ENCODE data around the gene RFX8.
"Not testable (repeated sequence)": the region's sequence is repeated elsewhere in the genome, so short reads cannot be mapped to it uniquely, and the experiment has no call there.

The RFX8 gene

DNA sequence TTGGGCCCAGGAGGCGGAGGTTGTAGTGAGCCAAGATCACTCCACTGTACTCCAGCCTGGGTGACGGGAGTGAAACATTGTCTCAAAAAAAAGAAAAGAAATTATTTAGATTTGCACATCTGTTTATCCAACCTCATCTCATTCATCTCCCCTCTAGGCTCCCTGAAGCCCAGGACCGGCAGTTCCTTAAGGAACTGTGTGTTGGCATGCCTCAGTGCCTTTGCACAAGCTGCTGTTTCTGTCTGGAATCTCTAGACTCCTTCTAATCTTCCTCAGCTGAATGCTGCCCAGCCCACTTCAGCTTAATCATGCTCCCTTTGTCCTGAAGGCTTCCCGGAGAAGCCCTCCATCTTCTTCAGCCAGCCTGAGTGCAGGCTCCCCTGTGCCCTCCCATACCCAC lies 10.9 kb upstream of the RFX8 start:
- no peak for DNase-seq

DNA sequence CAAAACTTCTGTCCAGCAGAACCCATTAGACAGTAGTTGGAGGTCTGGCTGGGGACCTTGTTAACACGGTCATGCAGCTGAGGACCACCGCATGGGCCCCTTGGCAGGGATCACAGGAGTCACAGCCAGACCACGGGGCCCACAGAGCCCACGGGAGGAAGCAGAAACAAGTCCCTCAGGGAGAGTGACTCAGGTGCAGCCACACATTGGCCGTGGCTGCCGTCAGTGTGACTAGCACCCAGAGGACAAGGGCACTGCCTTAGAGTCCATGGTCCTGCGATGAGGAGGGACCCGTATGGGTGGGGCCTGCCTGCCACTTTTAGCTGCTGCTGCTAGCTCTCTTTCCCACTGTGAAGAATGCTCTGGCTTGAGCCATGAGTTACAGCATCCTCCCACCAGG lies 5.9 kb upstream of the RFX8 start:
- no peak for DNase-seq

DNA sequence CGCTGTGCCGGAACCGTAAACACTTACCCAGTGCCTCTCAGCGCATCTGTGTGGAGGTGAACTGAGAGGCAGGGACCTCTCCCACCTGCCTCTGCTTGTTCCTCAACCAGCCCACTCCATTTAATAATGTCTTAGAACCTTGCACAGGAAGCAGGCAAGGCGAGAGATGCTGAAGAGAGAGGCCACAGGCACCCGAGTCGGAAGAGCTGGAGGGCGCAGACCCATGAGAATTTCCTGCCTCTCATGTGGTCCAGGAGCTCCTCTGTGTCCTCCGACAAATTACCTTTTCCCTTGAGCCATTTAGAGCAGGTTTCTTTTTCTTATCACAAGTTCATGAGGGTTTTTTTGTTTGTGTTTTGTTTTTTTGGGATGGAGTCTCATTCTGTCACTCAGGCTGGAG lies 4.9 kb upstream of the RFX8 start:
- DNase-seq: no peak

GRCh38 chr2:101479328-101479727 lies 4.4 kb upstream of the RFX8 start:
- DNase-seq: no peak

GRCh38 chr2:101478181-101479001 lies 3.5 kb upstream of the RFX8 start:
- no peak for DNase-seq

DNA sequence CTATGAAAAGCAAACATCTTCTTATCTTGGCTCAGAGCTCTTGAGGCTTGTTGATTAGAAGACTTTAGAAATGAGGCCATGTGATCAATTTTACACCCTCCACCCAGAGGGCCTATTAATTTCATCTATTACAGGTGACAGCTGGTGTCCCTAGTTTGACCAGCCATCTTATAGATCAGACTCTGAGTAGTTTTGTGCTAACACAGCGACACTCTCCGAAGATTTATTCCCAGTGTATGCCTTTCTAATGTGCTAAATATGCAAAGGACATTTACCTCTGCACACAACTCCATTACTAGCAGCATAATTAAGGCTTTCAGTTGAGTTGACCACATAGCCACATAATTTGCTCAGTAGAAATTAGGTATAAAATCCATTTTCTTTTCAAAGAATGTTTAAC lies 2.6 kb upstream of the RFX8 start:
- no peak for DNase-seq

GRCh38 chr2:101476605-101477208 lies 1.8 kb upstream of the RFX8 start:
- DNase-seq: no peak

DNA sequence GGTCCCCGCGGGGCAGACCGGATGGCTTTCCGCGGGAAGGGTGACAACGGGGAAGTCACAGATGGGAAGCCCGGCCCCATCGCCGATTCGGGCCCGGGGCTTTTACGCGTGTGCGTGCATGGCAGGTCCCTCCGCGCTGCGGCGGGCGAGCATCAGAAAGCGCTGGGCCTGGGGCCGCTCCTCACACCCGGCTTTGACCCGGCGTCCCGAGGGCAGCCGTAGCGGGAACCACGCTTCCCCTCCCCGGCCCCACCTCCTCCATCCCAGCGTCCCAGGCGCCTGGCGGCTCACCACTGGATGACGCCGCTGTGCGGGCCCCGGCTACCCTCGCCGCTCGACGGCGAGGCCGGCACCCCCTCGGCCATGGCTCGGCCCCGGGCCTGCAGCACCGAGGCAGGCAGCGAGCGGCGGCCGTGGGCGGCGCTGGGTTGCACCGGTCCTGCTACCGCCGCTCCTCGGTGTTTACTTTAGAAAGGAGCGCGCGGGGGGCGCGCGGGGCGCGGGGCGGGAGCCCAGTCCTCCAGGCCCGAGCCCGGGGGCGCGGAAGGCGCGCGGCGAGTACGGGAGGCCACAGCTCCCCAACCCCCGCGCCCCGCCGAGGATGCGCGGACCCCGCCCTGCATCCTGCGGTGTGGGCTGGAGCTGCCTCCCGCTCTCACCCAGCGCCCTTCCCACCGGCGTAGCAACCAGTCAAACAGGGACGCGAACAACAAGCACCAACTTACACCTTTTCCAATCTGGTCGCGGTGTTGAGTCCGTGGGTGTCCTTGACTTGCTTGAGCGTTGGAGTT lies 806 bp downstream of the RFX8 start:
- DNase-seq: peak; percentile 41

GRCh38 chr2:101473591-101473910 lies 1.4 kb downstream of the RFX8 start:
- DNase-seq: no peak

GRCh38 chr2:101469863-101470262 lies 5.0 kb downstream of the RFX8 start:
- DNase-seq: no peak

DNA sequence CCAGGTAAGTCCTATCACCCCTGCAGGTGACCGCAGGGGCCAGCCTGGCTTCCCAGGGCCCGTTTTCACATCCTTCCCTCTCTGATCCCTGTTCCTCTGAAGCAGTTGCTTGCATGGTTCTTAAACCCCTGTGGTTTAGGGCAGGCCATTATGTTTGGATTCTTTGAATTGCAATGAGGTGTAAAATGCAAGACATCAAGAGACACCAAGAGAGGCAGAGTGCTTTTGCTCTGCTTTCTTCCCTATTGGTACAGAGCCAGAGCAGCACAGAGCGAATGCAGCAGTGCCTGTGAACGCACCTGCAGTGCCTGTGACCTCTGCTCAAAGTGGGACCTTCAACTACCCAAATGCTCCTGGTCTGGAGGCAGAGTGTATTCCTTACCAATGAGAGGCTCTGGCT lies 7.6 kb downstream of the RFX8 start:
- DNase-seq: no peak

DNA sequence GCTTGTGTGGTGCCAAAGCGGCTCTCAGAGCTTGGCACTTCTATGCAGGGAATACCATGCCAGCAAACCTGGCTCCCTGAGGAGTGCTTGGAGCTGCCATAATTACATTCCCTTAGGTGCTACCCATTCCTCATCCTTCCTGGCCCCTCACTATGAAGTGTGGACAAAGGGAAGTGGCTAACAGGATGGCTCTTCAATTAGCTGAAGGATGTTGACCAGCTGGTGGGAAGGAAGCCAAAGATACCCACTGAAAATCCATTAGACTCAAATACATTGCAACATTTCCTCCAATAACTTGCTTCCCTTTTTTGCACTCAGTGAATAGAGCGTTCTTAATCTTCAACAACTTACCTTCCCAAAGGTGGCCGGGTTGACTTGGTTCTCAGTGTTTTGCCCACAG lies 8.5 kb downstream of the RFX8 start:
- no peak for DNase-seq

DNA sequence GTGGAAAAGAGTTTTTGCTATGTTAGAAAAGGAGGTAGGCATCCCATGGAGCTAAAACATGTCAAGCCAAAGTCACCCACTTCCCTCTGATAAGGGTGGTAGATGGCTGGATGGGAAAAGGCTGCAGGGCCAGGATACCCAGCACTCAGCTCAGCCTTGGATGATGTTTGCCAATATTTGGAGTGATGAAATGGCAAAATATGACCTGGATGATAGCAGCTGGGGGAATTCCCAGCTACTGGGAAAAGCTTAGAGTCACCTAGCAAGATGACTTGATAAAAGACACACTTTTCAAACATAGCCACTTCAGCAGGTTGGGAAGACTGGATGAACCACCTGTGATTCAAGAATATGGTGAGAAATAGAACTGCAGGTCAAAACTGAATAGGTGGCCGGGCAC lies 10.1 kb downstream of the RFX8 start:
- DNase-seq: no peak

GRCh38 chr2:101463911-101464641 lies 10.8 kb downstream of the RFX8 start:
- no peak for DNase-seq

DNA sequence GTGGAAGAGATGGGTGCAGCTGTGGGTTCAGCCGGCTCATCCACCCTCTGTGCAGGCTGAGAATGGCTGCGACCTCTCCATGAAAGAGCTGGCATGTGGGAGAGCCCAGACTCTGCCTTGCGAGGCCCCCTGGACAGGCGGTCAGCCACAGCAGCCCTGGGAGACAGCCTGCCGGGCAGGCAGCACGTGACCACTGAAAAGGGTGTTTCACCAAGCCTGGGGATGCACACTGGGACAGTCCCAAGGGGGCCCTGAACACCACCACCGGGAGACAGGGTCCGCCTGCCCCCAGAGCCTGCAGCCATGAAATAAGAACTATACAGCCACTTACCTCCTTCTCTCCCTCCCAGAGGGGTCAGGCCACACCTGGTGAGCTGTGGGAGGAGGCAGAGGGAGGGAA lies 11.5 kb downstream of the RFX8 start:
- DNase-seq: no peak

DNA sequence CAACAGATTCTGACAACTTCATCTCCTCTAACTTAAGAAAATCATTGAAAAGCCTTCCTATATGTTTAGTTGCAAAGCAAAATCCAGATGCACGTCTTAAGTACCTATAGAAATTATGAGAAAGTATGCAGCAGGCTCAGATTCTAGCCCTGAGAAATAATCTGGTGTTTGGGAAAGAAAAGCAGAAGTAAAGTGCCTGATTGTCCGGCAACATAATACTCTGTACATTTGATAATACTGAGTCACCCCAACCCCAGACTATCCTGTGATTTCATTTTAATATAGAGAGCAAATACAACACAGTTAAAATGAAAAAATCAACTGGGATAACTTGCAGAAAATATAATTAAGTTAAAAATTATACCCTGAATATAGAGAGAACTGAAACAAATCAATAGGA lies 13.5 kb downstream of the RFX8 start:
- DNase-seq: no peak

GRCh38 chr2:101454408-101454807 lies 20.5 kb downstream of the RFX8 start:
- DNase-seq: not testable (repeated sequence)

DNA sequence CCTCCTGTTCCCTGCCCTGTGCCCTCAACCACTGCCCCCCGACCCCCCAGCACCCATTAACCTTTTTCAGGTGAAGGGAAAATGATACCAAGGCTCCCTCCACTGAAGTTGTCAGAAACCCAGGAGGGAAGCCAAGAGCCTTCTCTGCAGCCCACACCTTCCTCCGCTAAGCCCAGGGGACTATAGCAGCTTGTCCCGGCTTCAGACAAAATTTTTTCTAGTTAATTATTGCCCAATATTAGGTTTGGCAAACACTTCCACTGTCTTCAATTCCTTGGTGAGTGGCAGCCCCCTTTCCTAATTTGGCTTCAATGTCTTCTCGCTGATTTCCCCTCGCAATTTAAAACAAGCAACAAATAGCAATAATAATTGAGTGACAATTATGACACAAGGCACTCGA lies 23.9 kb downstream of the RFX8 start:
- DNase-seq: no peak

DNA sequence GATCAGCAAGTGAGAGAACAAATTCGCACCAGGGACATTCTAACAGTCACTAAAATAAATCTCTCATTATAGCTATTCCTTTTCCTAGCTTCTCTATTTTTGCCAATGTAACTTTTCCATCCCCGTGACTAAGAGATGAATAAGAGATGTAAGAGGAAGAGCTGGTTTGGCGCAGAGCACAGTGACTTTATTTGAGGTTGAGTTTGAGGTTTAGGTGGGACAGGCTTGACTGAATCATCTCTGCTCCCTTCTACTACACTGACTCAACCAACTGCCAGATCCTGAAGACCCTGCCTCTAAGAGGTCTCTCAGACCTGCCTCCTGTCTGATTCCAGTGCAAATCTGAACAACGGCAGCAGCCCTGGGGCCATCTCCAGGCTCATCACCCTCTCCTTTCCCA lies 28.0 kb downstream of the RFX8 start:
- DNase-seq: no peak

- DNase-seq: no peak
Observed at GRCh38 chr2:101442667-101443061, 32.2 kb downstream of the RFX8 start.

GRCh38 chr2:101442042-101442666 lies 32.8 kb downstream of the RFX8 start:
- DNase-seq: no peak

- no peak for DNase-seq
Observed at GRCh38 chr2:101440127-101440738, 34.7 kb downstream of the RFX8 start.

- no peak for DNase-seq
Observed at GRCh38 chr2:101439716-101440115, 35.2 kb downstream of the RFX8 start.

All from midbrain (tissue), 1 donor.